IMR-90 (cell line): ENCODE measurements around the gene CSK.

Experiments used
- CEBPB ChIP-seq: IDR thresholded peaks from 2 replicates; pipeline ENCODE4 v1.6.1; 2012; ENCODE audit warnings: low read depth, low read length, improper control_type of control experiment
- CTCF ChIP-seq: conservative IDR thresholded peaks from 2 replicates; pipeline ENCODE4 v1.5.1; 2012; ENCODE audit warnings: mild to moderate bottlenecking, low read depth, low read length, improper control_type of control experiment

GRCh38 chr15:74845208-74845568 is 63.3 kb downstream of the CSK start:
- TF ChIP-seq CTCF (no peak), CEBPB (no peak)
